Activated CD4-positive, alpha-beta T cell treated with anti-CD3 and anti-CD28 coated beads, Interleukin-2, amount 50 U/mL, for 16 hours (primary cell): ENCODE data around the gene IFNL1.
"Not testable (repeated sequence)": the region's sequence is repeated elsewhere in the genome, so short reads cannot be mapped to it uniquely, and the experiment has no call there.

ENCODE experiments used
- DNase-seq: peaks from one replicate; pipeline ENCODE4 v3.0.0-alpha.2; 2020

The IFNL1 gene

GRCh38 chr19:39332738-39333137 is 36.5 kb downstream of the IFNL1 start:
- DNase-seq = not testable (repeated sequence)

DNA sequence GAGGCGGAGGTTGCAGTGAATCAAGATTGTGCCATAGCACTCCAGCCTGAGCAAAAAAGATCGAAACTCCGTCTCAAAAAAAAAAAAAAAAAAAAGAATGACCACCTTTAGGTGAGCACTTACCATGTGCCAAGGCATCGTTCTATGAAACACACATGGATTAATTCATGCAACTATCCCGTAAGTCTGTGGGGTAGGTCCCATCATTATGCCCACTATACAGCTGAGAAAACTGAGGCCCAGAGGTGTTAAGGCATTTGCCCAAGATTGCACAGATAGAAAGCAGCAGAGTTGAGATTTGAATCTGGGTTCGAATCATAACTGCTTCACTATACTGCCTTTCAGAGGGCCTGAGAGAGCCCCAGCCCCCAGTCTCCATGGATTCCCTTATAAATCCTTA is 37.3 kb downstream of the IFNL1 start:
- DNase-seq = no peak

GRCh38 chr19:39334444-39334976 is 38.3 kb downstream of the IFNL1 start:
- DNase-seq = no peak

- DNase-seq = peak; percentile 37
Measured at GRCh38 chr19:39335168-39335548, 39.0 kb downstream of the IFNL1 start.

GRCh38 chr19:39336483-39336882 is 40.3 kb downstream of the IFNL1 start:
- no peak for DNase-seq

DNA sequence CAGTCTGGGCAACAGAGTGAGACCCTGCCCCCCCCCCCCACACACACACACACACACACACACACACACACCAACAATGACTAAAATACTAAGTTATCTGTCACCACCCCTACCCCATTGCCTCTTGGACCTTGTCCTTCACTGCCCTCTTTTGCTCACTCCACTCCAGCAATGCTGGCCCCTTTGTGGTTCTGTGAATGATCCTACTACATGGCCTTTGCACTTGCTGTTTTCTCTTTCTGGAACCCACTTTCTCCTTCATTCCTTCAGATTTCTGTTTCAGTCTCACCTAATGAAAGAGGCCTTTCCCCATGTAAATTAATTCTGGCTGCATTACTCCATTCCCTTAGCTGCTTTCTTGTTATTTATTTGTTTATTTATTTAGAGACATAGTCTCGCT is 43.5 kb downstream of the IFNL1 start:
- no peak for DNase-seq

- DNase-seq = not testable (repeated sequence)
Measured at GRCh38 chr19:39340156-39340555, 43.9 kb downstream of the IFNL1 start.

DNA sequence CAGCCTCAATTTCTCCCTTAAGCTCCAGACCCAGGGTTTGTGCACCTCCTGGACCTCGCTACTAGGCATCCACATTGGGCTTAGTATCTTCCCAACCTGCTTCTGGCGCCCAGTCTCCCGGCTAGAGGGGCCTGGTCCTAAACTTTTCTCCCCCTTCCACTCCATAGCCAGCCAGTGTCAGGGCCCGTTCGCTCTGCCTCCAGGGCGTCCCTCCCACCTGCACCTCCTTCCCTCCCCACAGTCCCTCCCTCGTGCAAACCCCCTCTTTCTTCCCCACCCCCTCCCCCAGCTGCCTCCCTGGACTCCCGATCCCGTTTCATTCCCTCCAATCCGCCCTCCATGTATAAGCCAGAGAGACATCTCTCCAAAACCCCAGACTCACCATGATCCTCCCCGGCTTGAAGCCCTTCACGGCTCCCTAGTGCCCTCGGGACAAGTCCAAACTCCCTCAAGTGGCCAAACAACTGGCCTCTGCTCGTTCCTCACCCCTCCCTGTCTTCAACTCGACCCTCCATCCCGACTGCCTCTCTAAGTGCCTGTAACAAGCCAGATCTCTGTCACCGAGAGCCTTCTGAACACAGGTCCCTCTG is 45.0 kb downstream of the IFNL1 start:
- DNase-seq = no peak

GRCh38 chr19:39341719-39342604 is 45.8 kb downstream of the IFNL1 start, which contains the start of gene SAMD4B:
TSS of gene SAMD4B (plus strand) at chr19:39342421. CDS start at chr19:39356894, 14,473 bp downstream.
- peak; percentile 99 for DNase-seq

GRCh38 chr19:39342647-39343305 is 46.6 kb downstream of the IFNL1 start:
- no peak for DNase-seq

GRCh38 chr19:39345956-39346355 is 49.7 kb downstream of the IFNL1 start:
- DNase-seq = no peak

GRCh38 chr19:39347332-39348164 is 51.3 kb downstream of the IFNL1 start:
- no peak for DNase-seq
